ENCODE data around the gene LRRC10.

- TF ChIP-seq CTCF (IDR thresholded peaks at IDR 0.05; ENCODE audit: extremely low read depth in 1 of 2, insufficient read depth in 1 of 2, low read depth in 1 of 2, low read length in 2 of 2), result no peak
- no peak for TF ChIP-seq MYC (IDR thresholded peaks at IDR 0.05; ENCODE audit: low read depth, low read length)
- TF ChIP-seq POLR2A (IDR thresholded peaks at IDR 0.05; ENCODE audit: low read depth, low read length), result no peak
- TF ChIP-seq MAX (IDR thresholded peaks at IDR 0.05; ENCODE audit: insufficient read depth, insufficient read length), result no peak
- no peak for TF ChIP-seq JUN (IDR thresholded peaks at IDR 0.05; ENCODE audit: borderline replicate concordance, insufficient read depth, insufficient read length, low read depth)
- TF ChIP-seq EZH2 (IDR thresholded peaks at IDR 0.05; ENCODE audit: borderline replicate concordance, low read depth, low read length, severe bottlenecking), result no peak
- no peak for TF ChIP-seq POLR2AphosphoS5 (IDR thresholded peaks at IDR 0.05; ENCODE audit: insufficient read depth, low read depth, low read length)
These were observed at the start of gene LRRC10 for GRCh38 chr12:69610729-69611128.

Data from endothelial cell of umbilical vein (primary cell).